ENCODE results near the gene SMAP2. TPM values are rescaled to one million over a fixed set of nuclear protein-coding genes. Genes with fewer than 3 reads are reported as not detected.

The SMAP2 gene
- polyA plus RNA-seq, 2 of the 4 experiments (the other 2 are of a cell fraction) = 6.4 to 7.7 TPM

GRCh38 chr1:40439247-40439646 lies 65.7 kb downstream of the SMAP2 start:
- no peak for TF ChIP-seq EHF (CRISPR knock-in tag; IDR thresholded peaks at IDR 0.05)
- TF ChIP-seq, protein P1, sequence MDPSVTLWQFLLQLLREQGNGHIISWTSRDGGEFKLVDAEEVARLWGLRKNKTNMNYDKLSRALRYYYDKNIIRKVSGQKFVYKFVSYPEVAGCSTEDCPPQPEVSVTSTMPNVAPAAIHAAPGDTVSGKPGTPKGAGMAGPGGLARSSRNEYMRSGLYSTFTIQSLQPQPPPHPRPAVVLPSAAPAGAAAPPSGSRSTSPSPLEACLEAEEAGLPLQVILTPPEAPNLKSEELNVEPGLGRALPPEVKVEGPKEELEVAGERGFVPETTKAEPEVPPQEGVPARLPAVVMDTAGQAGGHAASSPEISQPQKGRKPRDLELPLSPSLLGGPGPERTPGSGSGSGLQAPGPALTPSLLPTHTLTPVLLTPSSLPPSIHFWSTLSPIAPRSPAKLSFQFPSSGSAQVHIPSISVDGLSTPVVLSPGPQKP (IDR thresholded peaks at IDR 0.05; ENCODE audit: low read depth, low read length) = no peak
- CTCF ChIA-PET = interaction anchor here (2.2 kb wide), 1 partner anchor 9 kb away, joined by 5 read pairs; no protein-coding TSS in a partner anchor
- FAIRE-seq = no peak
- Histone ChIP-seq H3K27ac (no peak overlapping the region), H3K4me3 (no peak overlapping the region), H3K4me2 (no peak overlapping the region), H3K9me3 (no peaks in the 10 kb centered on the region; the same call in 2 of the 3 replicates), H3K4me1 (no peaks in the 10 kb centered on the region)
- no peak for ATAC-seq
- POLR2A ChIA-PET = no interaction called here
- no peak for DNase-seq (ENCODE audit: low read depth in 1 of 2, low spot score in 1 of 2)
- WGBS (ENCODE audit: missing lambda C conversion rate) = 31% methylated on average over 5 of the region's 5 CpGs

DNA sequence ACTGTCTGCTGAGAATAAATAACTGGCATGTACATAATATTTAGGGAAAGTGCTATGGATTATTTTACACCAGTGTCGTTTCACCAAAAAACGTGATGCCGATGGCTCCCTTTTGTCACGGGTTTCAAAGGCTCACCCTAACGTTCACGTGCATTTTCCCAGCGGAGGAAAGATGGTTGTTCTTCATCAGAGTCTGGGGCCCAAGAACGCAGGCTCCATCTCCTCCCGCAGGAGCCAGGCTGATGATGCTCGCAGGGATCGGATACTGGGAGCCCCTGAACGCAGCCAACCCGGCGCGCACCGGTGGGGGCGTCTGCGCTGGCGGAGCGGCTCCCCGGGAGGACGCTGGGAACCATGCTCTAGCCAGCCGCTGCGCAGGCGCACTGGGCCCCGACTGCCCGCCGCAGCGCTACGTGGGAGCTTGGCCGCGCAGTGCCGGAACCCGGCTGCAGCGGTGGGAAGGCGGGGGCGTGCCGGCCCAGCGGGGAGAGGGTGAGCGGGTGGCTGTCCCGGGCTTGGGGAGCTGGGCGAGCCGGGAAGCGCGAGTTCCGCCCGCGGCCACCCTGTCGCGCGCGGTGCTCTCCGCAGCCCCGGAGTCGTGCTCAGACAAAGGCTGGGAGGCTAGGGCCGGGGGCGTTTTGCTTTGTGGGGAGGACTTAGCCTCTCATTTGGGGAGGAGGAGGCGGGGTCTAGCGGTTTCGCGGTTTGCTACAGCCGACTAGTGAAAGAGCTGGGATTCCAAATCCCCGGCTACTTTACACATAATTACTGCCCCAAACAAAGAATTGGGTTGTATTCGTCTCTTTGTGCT lies 76.4 kb downstream of the SMAP2 start, which contains the start of gene ZFP69B:
Gene ZFP69B, plus strand, starts transcription at position 793 of the 811 bp plus-strand sequence. CDS start 486 bp downstream, outside the sequence.
- TF ChIP-seq GATA3 (IDR thresholded peaks at IDR 0.05; ENCODE audit: borderline replicate concordance) (no peak), FOXS1 (CRISPR knock-in tag; IDR thresholded peaks at IDR 0.05) (no peak), CBX2 (IDR thresholded peaks at IDR 0.05; ENCODE audit: borderline replicate concordance, low read depth) (no peak), CEBPB (IDR thresholded peaks at IDR 0.05) (no peak), ESRRA (IDR thresholded peaks at IDR 0.05; ENCODE audit: borderline replicate concordance, low read length) (no peak), FOSL2 (IDR thresholded peaks at IDR 0.05) (no peak), FOSL2 (CRISPR knock-in tag; IDR thresholded peaks at IDR 0.05) (no peak), JUN (IDR thresholded peaks at IDR 0.05) (peak in 1 of 2 experiments; percentile 65; a peak in 2 of 5 replicates), TFCP2L1 (CRISPR knock-in tag; IDR thresholded peaks at IDR 0.05) (no peak), REST (IDR thresholded peaks at IDR 0.05) (no peak), NFE2L2 (conservative IDR thresholded peaks at IDR 0.05; ENCODE audit: low read length) (no peak), CHD4 (IDR thresholded peaks at IDR 0.05; ENCODE audit: borderline replicate concordance) (no peak), E2F6 (IDR thresholded peaks at IDR 0.05; ENCODE audit: borderline replicate concordance, low read depth) (peak; percentile 53; the same call in 1 of the 2 replicates), POLR2A (IDR thresholded peaks at IDR 0.05; ENCODE audit: low read length) (peak; percentile 78), BHLHE40 (IDR thresholded peaks at IDR 0.05; ENCODE audit: low read depth, low read length) (no peak), ZSCAN20 (CRISPR knock-in tag; IDR thresholded peaks at IDR 0.05) (no peak), JUNB (IDR thresholded peaks at IDR 0.05) (no peak), MAFK (IDR thresholded peaks at IDR 0.05; ENCODE audit: partially characterized antibody) (no peak), HDAC2 (IDR thresholded peaks at IDR 0.05) (no peak), KDM1A (IDR thresholded peaks at IDR 0.05; ENCODE audit: low read depth) (no peak), SMC3 (IDR thresholded peaks at IDR 0.05) (no peak), NPAS2 (CRISPR knock-in tag; IDR thresholded peaks at IDR 0.05; ENCODE audit: borderline replicate concordance) (no peak), PHF8 (IDR thresholded peaks at IDR 0.05; ENCODE audit: borderline replicate concordance, low read depth) (peak; percentile 47; the same call in 1 of the 2 replicates), KDM5A (IDR thresholded peaks at IDR 0.05) (no peak), CHD2 (IDR thresholded peaks at IDR 0.05; ENCODE audit: low read length, partially characterized antibody) (no peak), SREBF2 (IDR thresholded peaks at IDR 0.05) (no peak), FOSB (CRISPR knock-in tag; IDR thresholded peaks at IDR 0.05) (no peak), HOXA7 (CRISPR knock-in tag; IDR thresholded peaks at IDR 0.05) (no peak), HEYL (CRISPR knock-in tag; IDR thresholded peaks at IDR 0.05) (no peak), EHF (CRISPR knock-in tag; IDR thresholded peaks at IDR 0.05) (no peak)
- TF ChIP-seq, protein P2, sequence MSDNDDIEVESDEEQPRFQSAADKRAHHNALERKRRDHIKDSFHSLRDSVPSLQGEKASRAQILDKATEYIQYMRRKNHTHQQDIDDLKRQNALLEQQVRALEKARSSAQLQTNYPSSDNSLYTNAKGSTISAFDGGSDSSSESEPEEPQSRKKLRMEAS (IDR thresholded peaks at IDR 0.05) = peak; percentile 70
- TF ChIP-seq, protein P3, sequence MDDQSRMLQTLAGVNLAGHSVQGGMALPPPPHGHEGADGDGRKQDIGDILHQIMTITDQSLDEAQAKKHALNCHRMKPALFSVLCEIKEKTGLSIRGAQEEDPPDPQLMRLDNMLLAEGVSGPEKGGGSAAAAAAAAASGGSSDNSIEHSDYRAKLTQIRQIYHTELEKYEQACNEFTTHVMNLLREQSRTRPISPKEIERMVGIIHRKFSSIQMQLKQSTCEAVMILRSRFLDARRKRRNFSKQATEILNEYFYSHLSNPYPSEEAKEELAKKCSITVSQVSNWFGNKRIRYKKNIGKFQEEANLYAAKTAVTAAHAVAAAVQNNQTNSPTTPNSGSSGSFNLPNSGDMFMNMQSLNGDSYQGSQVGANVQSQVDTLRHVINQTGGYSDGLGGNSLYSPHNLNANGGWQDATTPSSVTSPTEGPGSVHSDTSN (IDR thresholded peaks at IDR 0.05) = no peak
- Histone ChIP-seq H3K9me3 (peaks cover 36% of the 10 kb centered on the region), H3K4me1 (no peaks in the 10 kb centered on the region; the same call in 2 of the 3 replicates), H3K27ac (peak within 1 kb of the TSS; percentile 85 to 96), H3K4me2 (peak within 1 kb of the TSS; percentile 98), H3K4me3 (peak within 1 kb of the TSS; percentile 60)
- CTCF ChIA-PET = no interaction called here
- 2% methylated on average over 13 of the region's 64 CpGs for WGBS (ENCODE audit: missing lambda C conversion rate)
- FAIRE-seq = no peak
- DNase-seq (ENCODE audit: low read depth in 1 of 2, low spot score in 1 of 2) = peak; percentile 85 to 88
- POLR2A ChIA-PET = interaction anchor here (0.8 to 1.6 kb wide), 2 partner anchors 81 to 241 kb away, joined by 3 to 10 read pairs; partner anchors contain the start of genes NFYC and ZNF684
- ATAC-seq = peak; percentile 99

Data from A549 (cell line).